ENCODE results near the gene GLB1L2.
"Not testable (repeated sequence)": the region's sequence is repeated elsewhere in the genome, so short reads cannot be mapped to it uniquely, and the experiment has no call there.

Gene GLB1L2

GRCh38 chr11:134331354-134332188 is at the start of gene GLB1L2:
Gene GLB1L2 (plus strand): TSS chr11:134331988. CDS start chr11:134332062, 74 bp downstream.
- no peaks in the 10 kb centered on the region for H3K79me2 ChIP-seq (ENCODE audit: control insufficient read depth, insufficient read depth, low read length, unreplicated experiment)
- H3K27ac ChIP-seq (ENCODE audit: low read depth, low read length) = no peak within 1 kb of the TSS
- H3K36me3 ChIP-seq (ENCODE audit: insufficient read depth, low read length) = no peaks in the 10 kb centered on the region
- peak within 1 kb of the TSS; percentile 47; the same call in 1 of the 2 replicates for H3K4me3 ChIP-seq (ENCODE audit: low read depth, low read length)
- no peaks in the 10 kb centered on the region for H3K4me1 ChIP-seq (ENCODE audit: control insufficient read depth, insufficient read depth, low read length, unreplicated experiment)
- peaks cover 31% of the 10 kb centered on the region for H3K27me3 ChIP-seq (ENCODE audit: insufficient read depth, low read length)
- H2AFZ ChIP-seq (ENCODE audit: low read length, unreplicated experiment) = no peak within 1 kb of the TSS

GRCh38 chr11:134282121-134283045 is 49.4 kb upstream of the GLB1L2 start:
- Histone ChIP-seq H3K4me1 (ENCODE audit: control insufficient read depth, insufficient read depth, low read length, unreplicated experiment) (no peaks in the 10 kb centered on the region), H3K27ac (ENCODE audit: low read depth, low read length) (no peak overlapping the region), H3K4me3 (ENCODE audit: low read depth, low read length) (no peak overlapping the region), H3K79me2 (ENCODE audit: control insufficient read depth, insufficient read depth, low read length, unreplicated experiment) (no peaks in the 10 kb centered on the region), H3K27me3 (ENCODE audit: insufficient read depth, low read length) (peaks cover 25% of the 10 kb centered on the region), H3K36me3 (ENCODE audit: insufficient read depth, low read length) (no peaks in the 10 kb centered on the region), H2AFZ (ENCODE audit: low read length, unreplicated experiment) (no peak overlapping the region)

GRCh38 chr11:134283461-134284230 is 48.1 kb upstream of the GLB1L2 start:
- peaks cover 12% of the 10 kb centered on the region for H3K27me3 ChIP-seq (ENCODE audit: insufficient read depth, low read length)
- no peak overlapping the region for H3K27ac ChIP-seq (ENCODE audit: low read depth, low read length)
- H3K4me3 ChIP-seq (ENCODE audit: low read depth, low read length) = no peak overlapping the region
- no peaks in the 10 kb centered on the region for H3K36me3 ChIP-seq (ENCODE audit: insufficient read depth, low read length)
- H2AFZ ChIP-seq (ENCODE audit: low read length, unreplicated experiment) = no peak overlapping the region
- H3K79me2 ChIP-seq (ENCODE audit: control insufficient read depth, insufficient read depth, low read length, unreplicated experiment) = no peaks in the 10 kb centered on the region
- no peaks in the 10 kb centered on the region for H3K4me1 ChIP-seq (ENCODE audit: control insufficient read depth, insufficient read depth, low read length, unreplicated experiment)

- H3K4me1 ChIP-seq (ENCODE audit: control insufficient read depth, insufficient read depth, low read length, unreplicated experiment); H3K36me3 ChIP-seq (ENCODE audit: insufficient read depth, low read length); H2AFZ ChIP-seq (ENCODE audit: low read length, unreplicated experiment); H3K4me3 ChIP-seq (ENCODE audit: low read depth, low read length); H3K27ac ChIP-seq (ENCODE audit: low read depth, low read length); H3K27me3 ChIP-seq (ENCODE audit: insufficient read depth, low read length); H3K79me2 ChIP-seq (ENCODE audit: control insufficient read depth, insufficient read depth, low read length, unreplicated experiment): not testable (repeated sequence)
Measured at GRCh38 chr11:134284349-134284748, 47.4 kb upstream of the GLB1L2 start.

GRCh38 chr11:134287561-134287960 is 44.2 kb upstream of the GLB1L2 start:
- Histone ChIP-seq H3K27ac (ENCODE audit: low read depth, low read length) (no peak overlapping the region), H3K79me2 (ENCODE audit: control insufficient read depth, insufficient read depth, low read length, unreplicated experiment) (no peaks in the 10 kb centered on the region), H3K4me1 (ENCODE audit: control insufficient read depth, insufficient read depth, low read length, unreplicated experiment) (no peaks in the 10 kb centered on the region), H3K27me3 (ENCODE audit: insufficient read depth, low read length) (peaks cover 9% of the 10 kb centered on the region), H2AFZ (ENCODE audit: low read length, unreplicated experiment) (no peak overlapping the region), H3K4me3 (ENCODE audit: low read depth, low read length) (no peak overlapping the region), H3K36me3 (ENCODE audit: insufficient read depth, low read length) (no peaks in the 10 kb centered on the region)

- no peaks in the 10 kb centered on the region for H3K36me3 ChIP-seq (ENCODE audit: insufficient read depth, low read length)
- H3K27ac ChIP-seq (ENCODE audit: low read depth, low read length) = no peak overlapping the region
Measured at GRCh38 chr11:134288486-134288885, 43.3 kb upstream of the GLB1L2 start.

GRCh38 chr11:134289167-134289566 is 42.6 kb upstream of the GLB1L2 start:
- Histone ChIP-seq H3K4me3 (ENCODE audit: low read depth, low read length) (no peak overlapping the region), H2AFZ (ENCODE audit: low read length, unreplicated experiment) (no peak overlapping the region), H3K4me1 (ENCODE audit: control insufficient read depth, insufficient read depth, low read length, unreplicated experiment) (no peaks in the 10 kb centered on the region), H3K36me3 (ENCODE audit: insufficient read depth, low read length) (no peaks in the 10 kb centered on the region), H3K27me3 (ENCODE audit: insufficient read depth, low read length) (peaks cover 9% of the 10 kb centered on the region), H3K27ac (ENCODE audit: low read depth, low read length) (no peak overlapping the region), H3K79me2 (ENCODE audit: control insufficient read depth, insufficient read depth, low read length, unreplicated experiment) (no peaks in the 10 kb centered on the region)

More at GRCh38 chr11:134288486-134288885, 43.3 kb upstream of the GLB1L2 start:
- Histone ChIP-seq H3K4me3 (ENCODE audit: low read depth, low read length) (no peak overlapping the region), H3K79me2 (ENCODE audit: control insufficient read depth, insufficient read depth, low read length, unreplicated experiment) (no peaks in the 10 kb centered on the region), H3K27me3 (ENCODE audit: insufficient read depth, low read length) (peaks cover 9% of the 10 kb centered on the region), H3K4me1 (ENCODE audit: control insufficient read depth, insufficient read depth, low read length, unreplicated experiment) (no peaks in the 10 kb centered on the region), H2AFZ (ENCODE audit: low read length, unreplicated experiment) (no peak overlapping the region)

GRCh38 chr11:134289789-134290188 is 42.0 kb upstream of the GLB1L2 start:
- Histone ChIP-seq H3K27me3 (ENCODE audit: insufficient read depth, low read length) (peaks cover 9% of the 10 kb centered on the region), H3K4me3 (ENCODE audit: low read depth, low read length) (no peak overlapping the region), H3K4me1 (ENCODE audit: control insufficient read depth, insufficient read depth, low read length, unreplicated experiment) (no peaks in the 10 kb centered on the region), H3K79me2 (ENCODE audit: control insufficient read depth, insufficient read depth, low read length, unreplicated experiment) (no peaks in the 10 kb centered on the region), H3K36me3 (ENCODE audit: insufficient read depth, low read length) (no peaks in the 10 kb centered on the region), H3K27ac (ENCODE audit: low read depth, low read length) (no peak overlapping the region), H2AFZ (ENCODE audit: low read length, unreplicated experiment) (no peak overlapping the region)

GRCh38 chr11:134290646-134291045 is 41.1 kb upstream of the GLB1L2 start:
- Histone ChIP-seq H3K27ac (ENCODE audit: low read depth, low read length) (no peak overlapping the region), H3K4me3 (ENCODE audit: low read depth, low read length) (no peak overlapping the region), H3K27me3 (ENCODE audit: insufficient read depth, low read length) (peaks cover 9% of the 10 kb centered on the region), H3K4me1 (ENCODE audit: control insufficient read depth, insufficient read depth, low read length, unreplicated experiment) (no peaks in the 10 kb centered on the region), H3K36me3 (ENCODE audit: insufficient read depth, low read length) (no peaks in the 10 kb centered on the region), H3K79me2 (ENCODE audit: control insufficient read depth, insufficient read depth, low read length, unreplicated experiment) (no peaks in the 10 kb centered on the region), H2AFZ (ENCODE audit: low read length, unreplicated experiment) (no peak overlapping the region)

- H2AFZ ChIP-seq (ENCODE audit: low read length, unreplicated experiment) = no peak overlapping the region
- H3K79me2 ChIP-seq (ENCODE audit: control insufficient read depth, insufficient read depth, low read length, unreplicated experiment) = no peaks in the 10 kb centered on the region
- H3K4me3 ChIP-seq (ENCODE audit: low read depth, low read length) = no peak overlapping the region
- no peaks in the 10 kb centered on the region for H3K4me1 ChIP-seq (ENCODE audit: control insufficient read depth, insufficient read depth, low read length, unreplicated experiment)
- H3K27ac ChIP-seq (ENCODE audit: low read depth, low read length) = no peak overlapping the region
- H3K36me3 ChIP-seq (ENCODE audit: insufficient read depth, low read length) = no peaks in the 10 kb centered on the region
- peaks cover 9% of the 10 kb centered on the region for H3K27me3 ChIP-seq (ENCODE audit: insufficient read depth, low read length)
Measured at GRCh38 chr11:134291196-134291595, 40.6 kb upstream of the GLB1L2 start.
